DOHH2 (cell line): ENCODE results near the gene KCNK18.

ENCODE experiments used
- H3F3A ChIP-seq: fragments of 200-600 bp; sonication (generic), shearing (Covaris generic); 2 replicates; pipeline ENCODE4 v1.6.0; 2016; ENCODE audit warnings: antibody characterized with exemption, mild to moderate bottlenecking; ENCODE audit not compliant: control insufficient read depth, insufficient read depth
- H3K27ac ChIP-seq: fragments of 200-600 bp; sonication (generic); 2 replicates; pipeline ENCODE4 v1.5.1; 2014; ENCODE audit warnings: low read depth, mild to moderate bottlenecking, low read length, moderate library complexity
- H3K27me3 ChIP-seq: fragments of 200-600 bp; sonication (generic); 2 replicates; pipeline ENCODE4 v1.6.1; 2014; ENCODE audit warnings: mild to moderate bottlenecking, low read length, mixed read lengths; ENCODE audit not compliant: control insufficient read depth
- H3K36me3 ChIP-seq: fragments of 200-600 bp; sonication (generic); 2 replicates; pipeline ENCODE4 v1.6.1; 2014; ENCODE audit warnings: mild to moderate bottlenecking, low read length, moderate library complexity, mixed read lengths; ENCODE audit not compliant: control insufficient read depth
- H3K4me1 ChIP-seq: fragments of 200-600 bp; sonication (generic); 2 replicates; pipeline ENCODE4 v1.6.1; 2014; ENCODE audit warnings: mild to moderate bottlenecking, low read length, mixed read lengths; ENCODE audit not compliant: control insufficient read depth
- H3K4me2 ChIP-seq: fragments of 200-600 bp; sonication (generic); 2 replicates; pipeline ENCODE4 v1.6.0; 2014; ENCODE audit warnings: mild to moderate bottlenecking, low read length, moderate library complexity
- H3K4me3 ChIP-seq: fragments of 200-600 bp; sonication (generic); 2 replicates; pipeline ENCODE4 v1.5.1; 2014; ENCODE audit warnings: mild to moderate bottlenecking, low read length, mixed read lengths
- H3K79me2 ChIP-seq: fragments of 200-600 bp; sonication (generic); 2 replicates; pipeline ENCODE4 v1.6.1; 2014; ENCODE audit warnings: mild to moderate bottlenecking, low read length, mixed read lengths; ENCODE audit not compliant: control insufficient read depth
- H3K9me2 ChIP-seq: fragments of 200-600 bp; sonication (generic); replicated peaks from 2 replicates; pipeline ENCODE4 v1.6.1; 2014; ENCODE audit warnings: mild to moderate bottlenecking, low read length, mixed read lengths; ENCODE audit not compliant: control insufficient read depth
- H3K9me3 ChIP-seq: fragments of 200-600 bp; sonication (generic); 2 replicates; pipeline ENCODE4 v1.6.1; 2014; ENCODE audit warnings: antibody characterized with exemption, low read length, mixed read lengths; ENCODE audit not compliant: control insufficient read depth, insufficient read depth
- H4K20me1 ChIP-seq: fragments of 200-600 bp; sonication (generic); 2 replicates; pipeline ENCODE4 v1.6.0; 2014; ENCODE audit warnings: low read depth, mild to moderate bottlenecking, antibody characterized with exemption, low read length, moderate library complexity; ENCODE audit not compliant: control insufficient read depth, insufficient read depth
- CTCF ChIP-seq: fragments of 200-600 bp; sonication (generic); IDR thresholded peaks from one replicate; pipeline ENCODE4 v1.5.1; 2014; ENCODE audit warnings: antibody characterized with exemption, mild to moderate bottlenecking, low read depth, low read length; ENCODE audit not compliant: poor library complexity, severe bottlenecking
- EZH2phosphoT487 ChIP-seq: fragments of 200-600 bp; sonication (generic); IDR thresholded peaks from 2 replicates; pipeline ENCODE4 v1.6.1; 2017; ENCODE audit warnings: borderline replicate concordance, mild to moderate bottlenecking, antibody characterized with exemption, low read length, moderate library complexity, mixed read lengths

KCNK18 gene

DNA sequence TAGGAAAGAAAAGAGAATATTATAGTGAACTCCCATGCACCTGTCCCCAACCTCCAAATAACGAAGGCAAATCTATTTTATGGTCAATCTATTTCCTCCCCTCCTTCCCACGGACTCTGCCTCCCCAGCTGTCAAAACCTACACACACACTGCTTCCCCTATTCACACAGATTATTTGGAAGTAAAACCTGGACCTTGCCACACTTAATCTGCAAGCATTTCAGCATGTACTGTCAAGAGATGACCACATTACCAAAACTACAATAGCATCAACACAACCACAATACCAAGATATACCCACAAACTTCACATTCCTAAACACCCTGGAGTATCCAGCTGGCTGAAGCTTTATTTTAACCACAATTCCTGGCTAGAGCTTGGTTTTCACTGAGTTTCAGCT lies 27.8 kb upstream of the KCNK18 start:
- no peak overlapping the region for H3K4me2 ChIP-seq
- H3F3A ChIP-seq: no peaks in the 10 kb centered on the region
- H3K9me3 ChIP-seq: no peaks in the 10 kb centered on the region
- H3K4me1 ChIP-seq: peaks cover 5% of the 10 kb centered on the region
- H3K27me3 ChIP-seq: peaks cover 28% of the 10 kb centered on the region
- TF ChIP-seq EZH2phosphoT487 (no peak), CTCF (no peak)
- H3K4me3 ChIP-seq: no peak overlapping the region
- no peaks in the 10 kb centered on the region for H3K79me2 ChIP-seq
- no peak overlapping the region for H3K27ac ChIP-seq
- H3K9me2 ChIP-seq: no peaks in the 10 kb centered on the region
- H4K20me1 ChIP-seq: no peaks in the 10 kb centered on the region
- H3K36me3 ChIP-seq: no peaks in the 10 kb centered on the region

- H3K79me2 ChIP-seq: no peaks in the 10 kb centered on the region
- no peaks in the 10 kb centered on the region for H3F3A ChIP-seq
- no peak for TF ChIP-seq EZH2phosphoT487
- TF ChIP-seq CTCF: no peak
- H3K9me3 ChIP-seq: no peaks in the 10 kb centered on the region
- no peak overlapping the region for H3K4me2 ChIP-seq
- H3K27ac ChIP-seq: no peak overlapping the region
- H3K4me1 ChIP-seq: peaks cover 11% of the 10 kb centered on the region
- no peak overlapping the region for H3K4me3 ChIP-seq
- H4K20me1 ChIP-seq: no peaks in the 10 kb centered on the region
- H3K36me3 ChIP-seq: no peaks in the 10 kb centered on the region
- H3K27me3 ChIP-seq: peaks cover 21% of the 10 kb centered on the region
- H3K9me2 ChIP-seq: no peaks in the 10 kb centered on the region
Observed at GRCh38 chr10:117170244-117170643, 27.0 kb upstream of the KCNK18 start.

- Histone ChIP-seq H3K4me3 (peak overlapping the region; percentile 73), H3K79me2 (no peaks in the 10 kb centered on the region), H3K4me2 (peak overlapping the region; percentile 85), H3K27me3 (peaks cover 14% of the 10 kb centered on the region), H3K4me1 (peaks cover 17% of the 10 kb centered on the region), H3K36me3 (no peaks in the 10 kb centered on the region), H3K9me2 (no peaks in the 10 kb centered on the region), H4K20me1 (no peaks in the 10 kb centered on the region), H3K27ac (no peak overlapping the region), H3F3A (no peaks in the 10 kb centered on the region), H3K9me3 (no peaks in the 10 kb centered on the region)
- TF ChIP-seq CTCF: peak; percentile 91
- no peak for TF ChIP-seq EZH2phosphoT487
Observed at GRCh38 chr10:117174439-117175214, 22.7 kb upstream of the KCNK18 start.
